Lung (tissue), 12 donors: ENCODE data around the gene ASAH2. TPM values are rescaled to one million over a fixed set of nuclear protein-coding genes. Genes with fewer than 3 reads are reported as not detected.
A peak's percentile ranks its signal among the peaks of the same experiment; 100 is the strongest.

Source experiments
- ATAC-seq: fragments of 200-7000 bp; cut with Tn5 transposase; one replicate; pipeline ENCODE4 v1.9.1; 2020; ENCODE audit warnings: moderate number of reproducible peaks; ENCODE audit not compliant: insufficient read depth, low FRiP score
- DNase-seq, 3 donors: peaks; one replicate each; pipeline ENCODE4 v3.0.0-alpha.2; 2013 to 2017
- H3K27ac ChIP-seq, 2 donors: one replicate each; pipeline ENCODE4 v1.5.1; 2013; ENCODE audit warnings: mild to moderate bottlenecking in 2 of 2, moderate library complexity in 2 of 2, control low read depth in 1 of 2, inconsistent platforms in 1 of 2, low read depth in 1 of 2, low read length in 1 of 2
- H3K27me3 ChIP-seq, 3 donors: one replicate each; pipeline ENCODE4 v1.5.1; 2013; ENCODE audit warnings: low read length in 2 of 3; ENCODE audit not compliant: control insufficient read depth in 3 of 3, insufficient read depth in 3 of 3
- H3K36me3 ChIP-seq, 4 donors: one replicate each; pipeline ENCODE4 v1.5.1; 2013; ENCODE audit warnings: low read length in 4 of 4, mild to moderate bottlenecking in 1 of 4, moderate library complexity in 1 of 4; ENCODE audit not compliant: control insufficient read depth in 4 of 4, insufficient read depth in 4 of 4
- H3K4me1 ChIP-seq, 5 donors: one replicate each; pipeline ENCODE4 v1.5.1; 2013; ENCODE audit warnings: low read length in 5 of 5, mild to moderate bottlenecking in 2 of 5, moderate library complexity in 1 of 5; ENCODE audit not compliant: control insufficient read depth in 5 of 5, insufficient read depth in 5 of 5
- H3K4me3 ChIP-seq: one replicate; pipeline ENCODE4 v1.5.1; 2013; ENCODE audit warnings: mild to moderate bottlenecking, control low read depth, moderate library complexity
- H3K9ac ChIP-seq, 2 donors: one replicate each; pipeline ENCODE4 v1.5.1; 2013; ENCODE audit warnings: low read length in 2 of 2, control low read depth in 1 of 2; ENCODE audit not compliant: insufficient read depth in 1 of 2
- H3K9me3 ChIP-seq, 4 donors: one replicate each; pipeline ENCODE4 v1.5.1; 2013; ENCODE audit warnings: low read length in 3 of 4, mild to moderate bottlenecking in 1 of 4, moderate library complexity in 1 of 4; ENCODE audit not compliant: control insufficient read depth in 4 of 4, insufficient read depth in 3 of 4
- WGBS, 2 donors: extraction: QIAGEN DNeasy Blood & Tissue Kit; methylation state at CpG; one replicate each; pipeline ENCODE4 v1.1.7; 2013; 5-methylcytosine and 5-hydroxymethylcytosine counted together
- polyA plus RNA-seq, 2 donors: library from polyadenylated mRNA; stranded (reverse); fragments of 200-250 nt; gene quantifications; one replicate each; pipeline ENCODE4 v1.2.1, GENCODE V29; 2013
- total RNA-seq, 2 donors: library from RNA; depleted of rRNA in 1 of 2; stranded (reverse); fragments of >200 nt in 1 of 2; gene quantifications; one replicate each; pipeline ENCODE4 v1.2.1, GENCODE V29; 2014 to 2021
- TF ChIP-seq, protein P1 (sequence below): IDR thresholded peaks from 2 replicates; pipeline ENCODE4 v1.5.1; 2012; ENCODE audit warnings: mild to moderate bottlenecking; ENCODE audit errors: control extremely low read depth, extremely low read depth
- donor health status: control.
- donor health status: control.
- donor health status: Bipolar disorder and iron deficiency.
- donor health status: healthy.
- donor health status: DM: yes; HTN: yes; CAD: no.

Gene ASAH2
- total and polyA plus RNA-seq, 4 donors, result 0.08 to 3.7 (median 1.3) TPM

DNA sequence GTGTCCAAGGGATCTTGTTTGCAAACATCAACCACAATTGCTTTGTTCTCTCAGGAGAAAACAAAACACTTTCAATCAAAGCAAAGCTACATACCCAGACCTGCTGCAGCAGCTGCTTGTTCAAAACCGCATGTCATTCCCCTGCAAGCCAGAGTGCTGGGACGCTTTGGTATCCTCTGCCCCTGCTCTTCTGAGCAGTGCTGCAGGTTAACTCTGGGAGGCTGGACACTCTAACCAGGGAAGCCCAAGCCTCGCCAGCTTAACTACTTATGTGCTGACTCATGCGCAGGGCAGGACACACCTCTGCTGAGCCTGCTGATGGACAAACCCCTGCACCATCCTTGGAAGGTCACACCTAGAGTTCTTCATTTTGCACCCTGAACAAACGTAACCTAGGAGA lies 28.2 kb upstream of the ASAH2 start:
- TF ChIP-seq, protein P1, sequence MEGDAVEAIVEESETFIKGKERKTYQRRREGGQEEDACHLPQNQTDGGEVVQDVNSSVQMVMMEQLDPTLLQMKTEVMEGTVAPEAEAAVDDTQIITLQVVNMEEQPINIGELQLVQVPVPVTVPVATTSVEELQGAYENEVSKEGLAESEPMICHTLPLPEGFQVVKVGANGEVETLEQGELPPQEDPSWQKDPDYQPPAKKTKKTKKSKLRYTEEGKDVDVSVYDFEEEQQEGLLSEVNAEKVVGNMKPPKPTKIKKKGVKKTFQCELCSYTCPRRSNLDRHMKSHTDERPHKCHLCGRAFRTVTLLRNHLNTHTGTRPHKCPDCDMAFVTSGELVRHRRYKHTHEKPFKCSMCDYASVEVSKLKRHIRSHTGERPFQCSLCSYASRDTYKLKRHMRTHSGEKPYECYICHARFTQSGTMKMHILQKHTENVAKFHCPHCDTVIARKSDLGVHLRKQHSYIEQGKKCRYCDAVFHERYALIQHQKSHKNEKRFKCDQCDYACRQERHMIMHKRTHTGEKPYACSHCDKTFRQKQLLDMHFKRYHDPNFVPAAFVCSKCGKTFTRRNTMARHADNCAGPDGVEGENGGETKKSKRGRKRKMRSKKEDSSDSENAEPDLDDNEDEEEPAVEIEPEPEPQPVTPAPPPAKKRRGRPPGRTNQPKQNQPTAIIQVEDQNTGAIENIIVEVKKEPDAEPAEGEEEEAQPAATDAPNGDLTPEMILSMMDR, result no peak
- DNase-seq, result no peak
- Histone ChIP-seq H3K9ac (no peak overlapping the region), H3K27ac (no peak overlapping the region), H3K27me3 (no peaks in the 10 kb centered on the region), H3K9me3 (no peaks in the 10 kb centered on the region), H3K4me1 (no peaks in the 10 kb centered on the region), H3K36me3 (no peaks in the 10 kb centered on the region), H3K4me3 (no peak overlapping the region)
- no peak for ATAC-seq
- 69 to 75% methylated on average over 5 of the region's 5 CpGs for WGBS, 2 donors

DNA sequence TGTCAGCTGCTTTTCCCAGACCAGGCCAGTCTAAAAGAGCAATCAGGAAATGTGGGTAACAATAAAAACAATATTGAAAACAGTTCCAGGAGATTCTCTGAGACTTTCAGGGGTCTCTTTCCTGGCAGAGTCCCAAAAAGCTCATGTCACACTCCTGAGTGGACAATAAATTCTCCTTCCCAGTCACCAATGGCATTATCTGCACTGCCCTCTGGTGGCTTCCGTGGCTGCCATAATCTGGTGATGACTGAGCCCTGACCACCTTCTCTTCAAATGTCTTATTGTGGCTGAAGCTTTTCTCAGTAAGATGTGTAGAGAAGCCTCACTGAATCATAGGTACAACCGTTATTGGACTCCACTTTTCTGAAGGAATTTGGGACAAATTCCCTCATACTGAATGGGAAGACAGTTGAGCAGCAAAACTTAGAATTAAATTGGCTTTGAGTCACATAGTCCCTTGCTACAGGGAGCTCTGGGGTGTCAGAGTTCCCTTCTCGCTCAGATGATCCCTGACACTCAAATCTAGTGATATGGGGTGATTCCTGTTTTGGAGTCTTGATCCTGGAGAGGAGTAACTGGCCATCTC lies 24.4 kb upstream of the ASAH2 start:
- no peaks in the 10 kb centered on the region for H3K36me3 ChIP-seq
- no peak overlapping the region for H3K4me3 ChIP-seq
- DNase-seq (peak in 2 of 3 donors; percentile 16 to 22), ATAC-seq (no peak)
- TF ChIP-seq, protein P1, result peak; percentile 21
- no peak overlapping the region for H3K27ac ChIP-seq
- WGBS, 2 donors, result 54 to 57% methylated on average over 3 of the region's 3 CpGs
- no peaks in the 10 kb centered on the region for H3K9me3 ChIP-seq
- no peaks in the 10 kb centered on the region for H3K27me3 ChIP-seq
- no peak overlapping the region for H3K9ac ChIP-seq
- no peaks in the 10 kb centered on the region for H3K4me1 ChIP-seq

DNA sequence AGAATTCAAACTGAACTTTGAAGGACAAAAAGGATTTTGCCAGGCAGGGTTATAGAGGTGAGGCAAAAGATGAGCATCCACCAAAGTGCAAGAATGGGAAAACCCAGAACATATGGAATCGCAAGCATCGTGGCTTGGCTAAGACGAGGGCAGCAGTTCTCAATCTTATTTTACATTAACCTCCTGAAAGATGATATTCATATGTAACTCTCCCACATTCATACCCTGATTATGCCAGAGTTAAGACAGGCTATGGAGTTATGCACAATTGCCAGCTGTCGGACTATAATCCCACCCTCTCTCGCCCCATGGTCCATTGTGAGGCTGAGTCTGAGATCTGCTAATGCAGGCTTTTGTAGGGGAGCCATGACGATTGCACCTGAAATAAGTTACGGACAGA lies 21.2 kb upstream of the ASAH2 start:
- Histone ChIP-seq H3K4me1 (no peaks in the 10 kb centered on the region), H3K9me3 (no peaks in the 10 kb centered on the region), H3K4me3 (no peak overlapping the region), H3K36me3 (no peaks in the 10 kb centered on the region), H3K27me3 (no peaks in the 10 kb centered on the region), H3K9ac (no peak overlapping the region), H3K27ac (no peak overlapping the region)
- TF ChIP-seq, protein P1, result no peak
- DNase-seq, result no peak
- ATAC-seq, result no peak
- WGBS, 2 donors, result 93 to 96% methylated on average over 7 of the region's 7 CpGs
